Activated naive CD4-positive, alpha-beta T cell treated with anti-CD3 and anti-CD28 coated beads, Interleukin-2, amount 50 U/mL, for 72 hours (primary cell): Measurements from ENCODE around the gene C16orf74. TPM values are rescaled to one million over a fixed set of nuclear protein-coding genes. Genes with fewer than 3 reads are reported as not detected.
A peak's percentile ranks its signal among the peaks of the same experiment; 100 is the strongest.

Source experiments
- ATAC-seq, 2 donors: fragments of 150-1000 bp; cut with Tn5 transposase; 2 replicates each; pipeline ENCODE4 v1.10.0; 2021; ENCODE audit warnings: mild to moderate bottlenecking in 2 of 2, moderate library complexity in 2 of 2
- DNase-seq, 2 donors: peaks; one replicate each; pipeline ENCODE4 v3.0.0; 2021 to 2022; ENCODE audit warnings: low spot score in 2 of 2
- H3K27ac Mint-ChIP-seq, 2 donors: one replicate each; pipeline ENCODE4 v1.8.0; 2022; ENCODE audit warnings: mild to moderate bottlenecking in 2 of 2, mixed read lengths in 2 of 2
- H3K36me3 Mint-ChIP-seq, 2 donors: one replicate each; pipeline ENCODE4 v1.8.0; 2022; ENCODE audit warnings: mixed read lengths in 2 of 2
- H3K9me3 Mint-ChIP-seq, 2 donors: one replicate each; pipeline ENCODE4 v1.8.0; 2022; ENCODE audit warnings: mixed read lengths in 2 of 2
- total RNA-seq, 2 donors: library from RNA; stranded (reverse); gene quantifications; one replicate each; pipeline ENCODE4 v1.2.3, GENCODE V29; 2022

The C16orf74 gene
- total RNA-seq, 2 donors from 2014 or later = 0.46 to 1.4 TPM

DNA sequence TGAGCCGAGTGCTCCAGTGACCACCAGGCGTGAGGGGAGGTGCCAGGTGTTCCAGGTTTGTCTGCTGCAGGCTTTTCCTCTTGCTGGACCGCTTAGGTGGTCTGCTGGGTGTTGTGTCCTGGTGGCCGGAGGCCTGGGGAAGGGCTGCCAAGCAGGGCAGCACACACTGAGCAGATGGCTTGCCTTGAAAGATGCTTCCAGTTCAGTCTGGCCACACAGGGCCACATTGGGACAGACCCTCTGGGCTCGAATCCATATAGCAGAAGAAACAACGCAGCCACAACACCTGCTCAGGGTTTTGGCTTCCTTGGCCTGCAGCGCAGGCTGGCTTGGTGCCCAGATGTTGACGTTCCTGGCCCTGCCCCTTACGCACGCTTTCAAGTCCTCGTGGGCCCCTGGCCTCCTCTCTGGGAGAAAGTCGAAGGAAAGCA is 87.0 kb downstream of the C16orf74 start:
- ATAC-seq (no peak), DNase-seq (no peak)
- Mint-ChIP-seq H3K9me3 (no peaks in the 10 kb centered on the region), H3K27ac (no peak overlapping the region), H3K36me3 (peaks cover 9% of the 10 kb centered on the region in 2 donors)

GRCh38 chr16:85662976-85663830 is 87.7 kb downstream of the C16orf74 start:
- DNase-seq = no peak
- Mint-ChIP-seq H3K9me3 (no peaks in the 10 kb centered on the region), H3K27ac (peak overlapping the region in 1 of 2 donors; percentile 68), H3K36me3 (peaks cover 9% of the 10 kb centered on the region in 2 donors)
- ATAC-seq = no peak

GRCh38 chr16:85662482-85662812 is 88.4 kb downstream of the C16orf74 start:
- H3K9me3 Mint-ChIP-seq = no peaks in the 10 kb centered on the region
- no peak overlapping the region for H3K27ac Mint-ChIP-seq
- DNase-seq = no peak
- H3K36me3 Mint-ChIP-seq = peaks cover 9% of the 10 kb centered on the region in 2 donors
- no peak for ATAC-seq

DNA sequence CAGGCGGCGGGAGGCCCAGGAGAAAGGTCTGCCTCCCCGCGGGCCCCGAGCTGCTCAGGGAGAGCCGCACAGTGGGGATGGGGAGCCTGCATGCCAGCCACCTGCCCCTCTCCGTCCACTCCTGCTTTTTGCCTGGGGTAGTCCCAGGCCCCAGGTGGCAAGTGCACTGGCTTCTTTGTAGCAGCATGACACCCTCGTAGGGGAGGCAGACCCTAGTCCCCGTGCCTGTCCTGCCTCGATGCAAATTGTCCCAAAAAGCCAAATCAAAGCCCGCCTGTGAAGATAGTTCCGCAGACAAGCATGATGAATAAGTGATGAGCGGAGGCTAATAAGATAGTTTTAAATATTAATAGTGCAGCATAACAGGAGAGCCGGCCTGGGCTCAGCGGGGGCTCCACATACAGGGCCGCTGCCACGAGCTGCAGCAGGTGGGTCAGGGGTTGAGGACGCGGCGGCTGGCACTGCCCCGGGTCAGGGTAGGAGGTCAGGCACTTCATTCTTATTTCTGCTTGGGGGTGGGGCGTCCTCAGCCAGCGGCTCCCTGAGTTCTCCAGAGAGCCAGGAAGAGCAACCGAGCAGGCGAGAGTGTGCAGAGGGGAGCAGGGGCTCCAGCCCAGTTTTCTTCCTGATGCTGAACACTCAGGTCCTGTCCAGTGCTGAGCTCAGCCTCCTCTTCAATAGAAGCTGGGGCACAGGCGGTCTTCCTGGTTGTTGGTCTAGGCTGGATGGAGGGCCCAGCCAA is 89.0 kb downstream of the C16orf74 start:
- Mint-ChIP-seq H3K36me3 (peaks cover 9% of the 10 kb centered on the region in 2 donors), H3K27ac (peak overlapping the region in 1 of 2 donors; percentile 29), H3K9me3 (no peaks in the 10 kb centered on the region)
- DNase-seq (no peak), ATAC-seq (no peak)

DNA sequence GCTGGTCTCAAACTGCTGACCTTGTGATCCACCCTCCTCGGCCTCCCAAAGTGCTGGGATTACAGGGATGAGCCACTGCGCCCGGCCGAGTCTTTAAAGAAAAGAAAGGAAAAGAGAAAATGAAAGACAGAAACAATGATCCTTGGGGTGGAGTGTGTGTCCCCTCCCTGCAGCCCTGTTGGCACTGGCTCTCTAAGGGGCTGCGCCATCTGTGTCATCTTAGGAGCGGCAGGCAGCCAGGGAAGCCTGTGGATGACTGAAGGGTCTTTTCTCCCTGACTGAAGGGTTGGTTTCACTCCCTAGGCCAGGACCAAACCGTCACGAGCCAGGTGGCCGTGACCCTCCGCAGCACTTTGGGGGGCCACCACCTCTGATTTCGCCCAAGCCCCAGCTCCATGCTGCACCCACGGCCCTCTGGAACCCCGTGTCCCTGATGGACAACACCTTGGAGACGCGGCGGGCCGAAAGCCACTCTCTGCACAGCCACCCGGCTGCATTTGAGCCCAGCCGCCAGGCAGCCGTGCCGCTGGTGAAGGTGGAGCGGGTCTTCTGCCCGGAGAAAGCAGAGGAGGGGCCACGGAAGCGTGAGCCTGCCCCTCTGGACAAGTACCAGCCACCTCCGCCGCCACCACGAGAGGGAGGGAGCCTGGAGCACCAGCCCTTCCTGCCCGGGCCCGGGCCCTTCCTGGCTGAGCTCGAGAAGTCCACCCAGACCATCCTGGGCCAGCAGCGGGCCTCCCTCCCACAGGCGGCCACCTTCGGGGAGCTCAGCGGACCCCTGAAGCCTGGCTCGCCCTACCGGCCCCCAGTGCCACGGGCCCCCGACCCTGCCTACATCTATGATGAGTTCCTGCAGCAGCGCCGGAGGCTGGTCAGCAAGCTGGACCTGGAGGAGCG is 89.8 kb downstream of the C16orf74 start:
- H3K36me3 Mint-ChIP-seq = peaks cover 5 to 6% of the 10 kb centered on the region in 2 donors

DNA sequence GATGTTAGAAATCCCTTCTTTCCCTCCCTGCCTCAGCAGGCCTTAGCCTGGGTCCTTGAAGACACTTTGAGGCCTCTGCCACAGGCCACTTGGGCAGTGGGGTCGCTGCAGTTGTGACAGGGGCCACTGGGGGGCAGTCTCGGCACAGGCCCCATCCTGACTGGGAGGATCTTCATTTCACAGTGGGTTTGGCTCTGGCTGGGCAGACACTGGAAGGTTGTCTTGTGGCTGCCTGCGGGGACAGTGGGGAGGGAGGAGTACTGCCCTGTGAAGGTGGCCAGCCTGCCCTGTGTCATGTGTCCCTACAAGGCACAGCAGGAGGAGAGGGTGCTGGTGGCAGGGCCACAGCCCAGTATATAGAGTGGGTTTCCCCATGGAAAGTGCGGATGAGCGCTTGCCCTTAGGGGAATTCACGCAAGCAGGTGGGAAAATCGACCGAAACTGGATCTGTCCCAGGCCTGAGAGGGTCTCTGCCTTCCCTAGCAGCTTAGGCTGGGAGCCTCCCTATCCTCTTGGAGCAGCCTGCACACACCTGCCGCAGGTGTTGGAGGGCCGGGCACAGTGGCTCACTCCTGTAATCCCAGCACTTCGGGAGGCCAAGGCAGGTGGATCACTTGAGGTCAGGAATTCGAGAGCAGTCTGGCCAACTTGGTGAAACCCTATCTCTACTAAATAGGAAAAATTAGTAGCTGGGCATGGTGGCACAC is 90.9 kb downstream of the C16orf74 start:
- ATAC-seq = peak; percentile 67 to 70
- DNase-seq = peak in 1 of 2 donors; percentile 82
- no peaks in the 10 kb centered on the region for H3K9me3 Mint-ChIP-seq
- H3K27ac Mint-ChIP-seq = peak overlapping the region; percentile 8 to 73
- no peaks in the 10 kb centered on the region for H3K36me3 Mint-ChIP-seq

More for the DNA sequence above, 89.8 kb downstream of the C16orf74 start:
- ATAC-seq (no peak), DNase-seq (no peak)
- Mint-ChIP-seq H3K27ac (peak overlapping the region in 1 of 2 donors; percentile 31), H3K9me3 (no peaks in the 10 kb centered on the region)

- Mint-ChIP-seq H3K27ac (peak overlapping the region in 1 of 2 donors; percentile 73), H3K36me3 (no peaks in the 10 kb centered on the region), H3K9me3 (no peaks in the 10 kb centered on the region)
- no peak for DNase-seq
- no peak for ATAC-seq
Observed at GRCh38 chr16:85659336-85659735, 91.6 kb downstream of the C16orf74 start.

- Mint-ChIP-seq H3K36me3 (no peaks in the 10 kb centered on the region), H3K27ac (no peak overlapping the region), H3K9me3 (no peaks in the 10 kb centered on the region)
- DNase-seq (no peak), ATAC-seq (no peak)
Observed at GRCh38 chr16:85658504-85659326, 92.2 kb downstream of the C16orf74 start.

DNA sequence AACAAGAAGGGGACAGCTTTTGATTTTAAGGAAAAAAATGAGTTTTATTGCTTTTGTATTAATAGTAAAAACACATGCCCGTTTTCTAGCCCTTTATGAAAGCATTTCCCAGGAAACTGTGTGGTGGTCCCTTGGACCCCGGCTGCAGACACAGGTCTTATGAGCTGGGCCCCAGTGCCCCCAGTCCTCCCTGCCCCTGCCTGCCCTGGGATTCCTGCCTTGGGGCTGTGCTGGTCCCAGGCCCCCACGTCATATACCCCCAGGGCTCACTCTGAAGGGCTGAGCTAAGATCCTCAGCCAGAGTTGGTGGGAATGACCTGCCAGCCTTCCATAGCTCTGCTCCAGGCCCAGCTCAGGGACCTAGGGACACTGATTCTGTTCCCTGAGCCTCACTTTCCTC is 92.9 kb downstream of the C16orf74 start:
- H3K9me3 Mint-ChIP-seq = no peaks in the 10 kb centered on the region
- ATAC-seq (no peak), DNase-seq (no peak)
- no peak overlapping the region for H3K27ac Mint-ChIP-seq
- H3K36me3 Mint-ChIP-seq = no peaks in the 10 kb centered on the region

Other genes with a start within 250 kb of the C16orf74 start
- gene GSE1, start 137.8 kb downstream of the C16orf74 start, total RNA-seq = 10 to 100 TPM; 18.5 to 27.9 TPM
- 10 to 100 TPM; 42.3 to 73.6 TPM for gene GINS2, start 62.1 kb downstream of the C16orf74 start, total RNA-seq
- 10 to 100 TPM; 31.0 to 38.6 TPM for gene EMC8, start 48.4 kb upstream of the C16orf74 start, total RNA-seq
- 100 to 1,000 TPM; 397 to 558 TPM for gene COX4I1, start 48.6 kb upstream of the C16orf74 start, total RNA-seq
- gene IRF8, start 148.1 kb upstream of the C16orf74 start, total RNA-seq = 100 to 1,000 TPM; 150 to 184 TPM